ENCODE results near the gene FCRLB. TPM values are rescaled to one million over a fixed set of nuclear protein-coding genes. Genes with fewer than 3 reads are reported as not detected.

Gene FCRLB
- total RNA-seq, 1 donor from 2014 or later, result 0.59 TPM

DNA sequence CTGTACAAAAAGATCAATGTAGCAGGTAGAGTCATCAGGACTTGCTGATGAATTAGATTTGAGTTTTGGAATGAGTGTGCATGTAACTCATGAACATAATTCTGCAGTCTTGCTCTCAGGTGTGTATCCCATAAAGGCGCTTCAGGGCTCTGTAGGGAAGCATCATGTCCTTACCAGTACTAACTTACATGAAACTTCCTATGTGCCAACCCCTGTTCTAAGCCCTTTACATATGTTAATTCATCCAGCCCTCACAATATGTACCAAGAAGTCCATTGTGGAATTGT lies 2.1 kb upstream of the FCRLB start:
- intact Hi-C loops (cut with micrococcal nuclease), result no loop called here

DNA sequence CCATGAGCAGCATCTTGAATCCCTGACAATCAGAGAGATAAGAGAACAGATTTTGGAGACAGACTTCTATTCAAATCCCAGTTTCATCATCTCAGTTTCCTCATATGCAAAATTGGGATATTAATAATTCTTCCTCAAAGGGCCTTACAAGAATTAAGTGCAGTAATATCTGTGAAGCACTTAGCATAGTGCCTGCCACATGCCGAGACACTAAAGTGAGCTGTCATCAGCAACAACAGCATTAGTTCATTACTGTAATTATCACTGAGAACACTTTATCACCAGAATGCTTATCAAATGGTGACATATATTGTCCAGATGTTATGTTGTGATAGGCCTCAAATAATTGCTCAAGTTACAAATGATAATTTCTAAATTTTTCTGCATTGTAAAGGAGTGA lies 922 bp upstream of the FCRLB start:
- intact Hi-C loops (cut with micrococcal nuclease), result no loop called here

GRCh38 chr1:161721738-161722343 lies 497 bp downstream of the FCRLB start:
- intact Hi-C loops (cut with micrococcal nuclease), result no loop called here

- intact Hi-C loops (cut with micrococcal nuclease), result no loop called here
These were observed 1.1 kb downstream of the FCRLB start for GRCh38 chr1:161722406-161722805.

DNA sequence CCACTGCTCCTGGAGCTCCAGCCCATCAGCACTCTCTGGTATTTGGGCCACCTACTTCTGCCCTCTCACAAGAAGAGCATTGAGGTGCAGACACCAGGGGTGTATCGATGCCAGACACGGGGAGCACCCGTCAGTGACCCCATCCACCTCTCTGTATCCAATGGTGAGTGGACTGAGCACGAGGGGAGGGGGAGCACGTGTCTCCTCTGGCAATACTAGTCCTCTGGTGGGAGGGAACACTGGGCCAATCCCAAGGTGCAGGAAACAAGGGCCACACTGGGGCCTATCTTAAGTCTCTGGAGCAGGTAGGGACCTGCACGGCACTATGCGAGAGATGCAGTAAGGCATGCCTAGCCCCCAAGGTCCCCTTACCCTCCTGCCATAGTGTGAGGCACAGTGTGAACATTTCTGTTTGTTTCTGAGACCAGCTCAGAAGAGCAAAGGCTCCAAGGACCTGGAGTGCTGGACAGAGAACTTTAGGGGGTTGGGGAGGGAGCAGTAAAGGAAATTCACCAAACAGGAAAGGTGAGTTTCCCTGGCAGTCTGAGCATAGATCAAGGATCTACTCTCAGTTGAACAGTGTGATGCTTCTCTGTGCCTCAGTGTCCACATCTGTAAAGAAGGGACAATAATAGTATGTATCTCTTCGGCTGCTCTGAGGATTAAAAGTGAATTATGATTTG lies 2.3 kb downstream of the FCRLB start:
- intact Hi-C loops (cut with micrococcal nuclease), result no loop called here

DNA sequence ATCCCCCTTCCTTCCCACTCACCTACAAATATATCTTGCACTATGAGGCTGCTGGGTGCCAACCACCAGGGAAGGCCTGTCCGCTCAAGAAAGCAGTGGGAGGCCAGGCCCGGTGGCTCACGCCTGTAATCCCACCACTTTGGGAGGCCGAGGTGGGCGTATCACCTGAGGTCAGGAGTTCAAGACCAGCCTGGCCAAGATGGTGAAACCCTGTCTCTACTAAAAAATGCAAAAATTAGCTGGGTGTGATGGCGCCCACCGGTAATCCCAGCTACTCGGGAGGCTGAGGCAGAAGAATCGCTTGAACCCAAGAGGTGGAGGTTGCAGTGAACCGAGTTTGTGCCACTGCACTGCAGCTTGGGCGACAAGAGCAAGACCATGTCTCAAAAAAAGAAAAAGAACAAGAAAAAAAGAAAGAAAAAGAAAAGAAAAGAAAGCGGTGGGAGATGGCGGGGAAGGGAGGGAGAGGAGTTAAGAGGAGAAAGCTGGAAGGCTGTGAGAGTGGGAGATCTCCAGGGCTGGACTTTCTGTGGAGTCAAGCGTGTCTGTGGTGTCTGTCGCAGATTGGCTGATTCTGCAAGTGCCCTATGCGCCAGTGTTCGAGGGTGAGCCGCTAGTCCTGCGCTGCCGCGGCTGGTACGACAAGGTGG lies 4.0 kb downstream of the FCRLB start:
- intact Hi-C loops (cut with micrococcal nuclease), result loop anchor here (5.0 kb wide), 1 partner anchor 183 kb away; no protein-coding TSS in a partner anchor

DNA sequence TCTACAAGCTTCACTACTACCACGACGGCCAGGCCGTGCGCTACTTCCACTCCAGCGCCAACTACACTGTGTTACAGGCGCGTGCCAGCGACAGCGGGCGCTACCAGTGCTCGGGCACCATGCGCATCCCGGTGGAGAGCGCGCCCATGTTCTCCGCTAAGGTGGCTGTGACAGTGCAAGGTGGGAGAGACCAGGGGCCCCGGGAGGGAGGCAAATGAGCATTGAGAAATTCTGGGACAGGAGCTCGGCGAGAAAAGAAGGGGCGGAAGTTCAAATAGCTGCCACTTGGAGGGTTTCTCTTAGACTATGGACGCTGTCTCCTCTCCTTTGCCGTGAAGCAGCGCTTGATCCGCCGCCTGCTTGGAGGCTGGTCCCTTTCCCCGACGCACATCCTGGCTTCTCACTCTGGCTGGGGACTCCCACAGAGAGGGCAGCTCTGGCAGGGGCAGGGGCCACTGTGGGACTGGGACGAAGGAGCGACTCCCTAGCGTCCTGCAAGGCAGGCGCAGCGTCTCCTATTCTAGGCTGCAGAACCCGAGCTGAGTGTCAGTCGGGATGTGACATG lies 4.6 kb downstream of the FCRLB start:
- intact Hi-C loops (cut with micrococcal nuclease), result loop anchor here (2.0 to 5.0 kb wide), 2 partner anchors 113 to 184 kb away; no protein-coding TSS in a partner anchor

- intact Hi-C loops (cut with micrococcal nuclease), result loop anchor here (1.0 to 5.0 kb wide), 3 partner anchors 15 to 184 kb away; no protein-coding TSS in a partner anchor
These were observed 5.3 kb downstream of the FCRLB start for GRCh38 chr1:161726473-161727255.

DNA sequence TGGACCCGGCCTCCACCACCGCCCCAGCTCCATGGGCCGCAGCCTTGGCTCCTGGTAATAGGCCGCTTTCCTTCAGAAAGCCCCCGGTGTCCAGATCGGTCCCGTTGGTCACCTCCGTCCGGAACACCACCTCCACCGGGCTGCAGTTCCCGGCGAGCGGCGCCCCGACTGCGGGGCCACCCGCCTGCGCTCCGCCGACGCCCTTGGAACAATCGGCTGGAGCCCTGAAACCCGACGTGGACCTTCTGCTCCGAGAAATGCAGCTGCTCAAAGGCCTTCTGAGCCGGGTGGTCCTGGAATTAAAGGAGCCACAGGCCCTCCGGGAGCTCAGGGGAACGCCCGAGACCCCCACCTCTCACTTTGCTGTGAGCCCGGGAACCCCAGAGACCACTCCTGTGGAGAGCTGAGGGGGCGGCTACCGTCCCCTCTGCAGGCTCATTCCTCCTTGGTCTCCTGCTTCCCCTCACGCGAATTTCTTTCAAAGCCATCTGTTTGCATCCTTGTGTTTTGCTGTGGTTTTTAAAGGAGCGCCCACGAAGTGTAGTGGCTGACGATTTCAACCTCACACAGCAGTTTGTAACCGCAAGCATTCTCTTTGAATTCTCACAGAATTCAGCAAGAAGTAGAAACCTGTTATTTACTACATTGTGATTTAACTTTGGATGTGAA lies 6.0 kb downstream of the FCRLB start:
- intact Hi-C loops (cut with micrococcal nuclease), result loop anchor here (1.0 to 5.0 kb wide), 3 partner anchors 14 to 185 kb away; no protein-coding TSS in a partner anchor

DNA sequence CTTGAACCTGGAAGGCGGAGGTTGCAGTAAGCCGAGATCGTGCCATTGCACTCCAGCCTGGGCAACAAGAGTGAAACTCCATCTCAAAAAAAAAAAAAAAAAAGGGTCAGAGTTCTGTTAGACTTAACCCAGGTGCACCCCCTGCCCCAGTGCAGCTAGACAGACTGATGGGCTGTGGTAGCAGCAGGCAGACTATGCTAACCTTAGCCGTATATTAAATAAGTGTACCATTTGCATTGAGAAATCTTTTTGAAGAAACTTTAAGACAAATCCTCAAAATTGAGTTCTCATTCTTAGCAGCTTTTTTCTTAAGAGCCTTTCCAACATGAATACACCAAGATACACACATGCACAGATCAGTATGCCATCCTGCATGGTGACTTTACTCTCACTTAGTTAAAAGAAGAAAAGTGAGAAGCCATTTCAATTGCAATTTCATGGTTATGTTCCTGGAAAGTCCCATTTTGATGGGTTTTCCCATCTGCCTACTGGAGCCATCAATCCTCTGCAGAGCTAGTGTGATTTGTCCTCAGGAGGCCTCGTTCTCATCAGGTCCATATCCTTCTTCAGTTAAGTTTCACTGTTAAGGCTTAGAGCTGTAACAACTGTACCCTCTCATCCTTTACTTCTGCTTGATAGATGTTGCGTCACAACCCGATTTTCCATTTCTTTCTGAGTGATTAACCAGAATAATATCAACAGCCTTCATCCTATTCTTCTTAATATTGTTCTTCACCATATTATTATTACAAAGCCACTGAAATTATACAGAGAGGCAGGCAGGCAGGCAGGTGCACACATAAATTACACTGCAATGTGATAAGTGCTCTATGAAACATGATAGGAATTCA lies 7.3 kb downstream of the FCRLB start:
- intact Hi-C loops (cut with micrococcal nuclease), result loop anchor here (5.0 kb wide), 1 partner anchor 186 kb away; no protein-coding TSS in a partner anchor

DNA sequence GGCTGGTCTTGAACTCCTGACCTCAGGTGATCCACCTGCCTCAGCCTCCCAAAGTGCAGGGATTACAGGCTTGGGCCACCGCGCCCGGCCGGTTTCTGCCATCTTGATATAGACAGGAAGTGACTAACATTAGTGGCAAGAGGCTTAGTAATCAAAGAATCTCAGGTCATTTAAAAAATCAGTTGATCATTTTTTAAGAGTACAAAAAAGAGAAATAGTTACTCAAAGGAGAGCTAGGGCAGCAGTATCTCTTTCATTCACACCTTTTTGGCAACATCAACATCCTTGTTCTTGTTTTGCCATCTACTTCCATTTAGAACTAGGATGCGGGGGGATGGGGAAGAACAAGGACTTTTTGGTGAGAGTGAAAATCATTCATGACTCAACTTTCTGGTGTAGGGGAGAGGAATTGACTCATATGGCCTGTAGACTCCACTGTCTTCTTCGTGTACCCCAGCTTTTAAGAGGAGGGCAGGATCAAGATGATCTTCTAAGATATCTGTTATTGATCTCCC lies 8.8 kb downstream of the FCRLB start:
- intact Hi-C loops (cut with micrococcal nuclease), result no loop called here

- intact Hi-C loops (cut with micrococcal nuclease), result no loop called here
These were observed 9.9 kb downstream of the FCRLB start for GRCh38 chr1:161731241-161731640.

GRCh38 chr1:161731981-161732718 lies 10.8 kb downstream of the FCRLB start:
- intact Hi-C loops (cut with micrococcal nuclease), result no loop called here

GRCh38 chr1:161733526-161733925 lies 12.2 kb downstream of the FCRLB start:
- intact Hi-C loops (cut with micrococcal nuclease), result no loop called here

DNA sequence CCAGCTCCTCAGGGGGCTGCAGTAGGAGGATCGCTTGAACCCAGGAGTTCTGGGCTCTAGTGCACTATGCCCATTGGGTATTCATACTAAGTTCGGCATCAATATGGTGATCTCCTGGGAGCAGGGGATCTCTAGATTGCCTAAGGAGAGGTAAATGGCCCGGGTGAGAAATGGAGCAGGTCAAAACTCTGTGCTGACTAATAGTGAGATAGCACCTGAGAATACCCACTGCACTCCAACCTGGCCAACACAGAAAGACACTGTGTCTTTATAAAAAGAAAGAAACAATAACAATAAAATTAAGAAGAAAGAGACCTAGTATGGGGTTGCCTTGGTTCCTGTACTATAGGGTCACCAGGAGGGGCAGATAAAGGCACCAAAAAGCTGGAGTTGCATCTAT lies 14.5 kb downstream of the FCRLB start:
- intact Hi-C loops (cut with micrococcal nuclease), result no loop called here

DNA sequence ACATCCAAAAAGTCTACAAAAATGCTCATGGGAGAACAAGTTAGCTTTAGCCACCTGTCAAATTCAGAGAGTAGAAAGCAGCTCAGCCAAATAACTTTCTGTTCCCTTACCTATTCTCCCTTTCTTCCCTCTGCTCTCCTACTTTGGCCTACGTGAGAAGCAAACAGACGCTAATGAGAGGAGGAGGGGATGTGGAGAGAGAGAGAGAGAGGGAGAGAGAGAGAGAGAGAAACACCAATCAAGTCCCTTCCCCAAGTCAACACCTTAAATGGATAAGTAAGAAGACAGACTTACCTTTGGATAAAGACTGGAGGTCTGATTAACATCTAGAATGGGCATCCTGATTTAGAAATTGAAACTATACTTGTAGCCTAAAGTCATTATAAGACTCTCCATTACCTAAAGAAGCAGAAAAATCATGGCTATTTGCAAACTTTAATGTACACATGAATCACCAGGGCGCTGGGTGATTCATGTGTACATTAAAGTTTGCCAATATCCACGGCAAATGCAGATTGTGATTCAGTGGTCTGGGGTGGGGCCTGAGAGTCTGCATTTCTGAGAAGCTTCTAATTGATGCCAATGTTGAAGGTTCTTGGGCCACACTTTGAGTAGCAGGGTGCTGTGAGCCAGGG lies 15.1 kb downstream of the FCRLB start:
- intact Hi-C loops (cut with micrococcal nuclease), result no loop called here

GRCh38 chr1:161737625-161738024 lies 16.3 kb downstream of the FCRLB start:
- intact Hi-C loops (cut with micrococcal nuclease), result no loop called here

DNA sequence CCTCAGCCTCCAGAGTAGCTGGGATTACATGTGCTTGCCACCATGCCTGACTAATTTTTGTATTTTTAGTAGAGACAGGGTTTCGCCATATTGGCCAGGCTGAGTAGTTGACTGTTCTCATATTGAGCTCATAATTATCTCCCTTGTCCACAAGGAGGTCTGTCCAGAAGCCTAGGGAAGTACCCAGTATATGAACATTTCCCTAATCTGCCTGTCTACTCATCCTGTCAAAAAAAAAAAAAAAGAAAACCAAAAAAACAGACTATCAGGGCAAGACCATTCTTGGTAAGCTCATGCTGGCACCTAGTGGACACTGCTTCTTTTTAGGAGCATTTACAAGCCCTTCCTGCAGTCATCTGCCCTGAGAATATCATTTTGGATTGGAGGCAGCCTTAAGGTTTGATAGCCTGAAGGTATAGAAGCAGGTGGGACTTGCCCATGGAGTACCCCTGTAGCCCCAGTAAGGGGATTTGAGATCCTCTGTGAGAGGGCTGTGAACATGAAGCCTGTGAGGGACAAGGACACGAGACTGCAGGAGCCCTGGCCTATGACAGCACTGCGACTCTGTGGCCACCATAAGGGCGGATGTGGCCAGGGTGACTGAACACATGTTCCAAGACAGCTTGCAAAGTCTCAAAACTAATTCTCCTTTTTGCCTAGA lies 17.4 kb downstream of the FCRLB start:
- intact Hi-C loops (cut with micrococcal nuclease), result no loop called here

Measured in T-helper 2 cell treated with Interferon-gamma antibody and Interleukin-4, amounts not matched to agents 100 ng/mL and 5 ng/mL, for 36 hours (primary cell).